ENCODE measurements around the gene MYH10.
A peak's percentile ranks its signal among the peaks of the same experiment; 100 is the strongest.

MYH10 gene

GRCh38 chr17:8448310-8448709 lies 182.2 kb downstream of the MYH10 start:
- Histone ChIP-seq H3K9me3 (ENCODE audit: control insufficient read depth in 5 of 5, low read length in 5 of 5) (no peaks in the 10 kb centered on the region), H3K9ac (ENCODE audit: low read length in 5 of 5) (no peak overlapping the region), H3K4me1 (ENCODE audit: control insufficient read depth in 5 of 5, insufficient read depth in 5 of 5, low read length in 5 of 5) (peaks cover 0 to 38% (median 22%) of the 10 kb centered on the region in 5 donors), H3K27ac (ENCODE audit: low read depth, low read length) (no peak overlapping the region), H3K4me3 (ENCODE audit: low read depth in 1 of 5, low read length in 5 of 5) (no peak overlapping the region), H3K27me3 (ENCODE audit: control insufficient read depth in 5 of 5, insufficient read depth in 4 of 5, low read length in 5 of 5) (no peaks in the 10 kb centered on the region), H3K36me3 (ENCODE audit: control insufficient read depth in 5 of 5, insufficient read depth in 5 of 5, low read length in 5 of 5) (peaks cover 45 to 75% (median 55%) of the 10 kb centered on the region in 5 donors)

- H3K27me3 ChIP-seq (ENCODE audit: control insufficient read depth in 5 of 5, insufficient read depth in 4 of 5, low read length in 5 of 5) = no peaks in the 10 kb centered on the region
- H3K4me1 ChIP-seq (ENCODE audit: control insufficient read depth in 5 of 5, insufficient read depth in 5 of 5, low read length in 5 of 5) = peaks cover 0 to 42% (median 27%) of the 10 kb centered on the region in 5 donors
- peaks cover 45 to 70% (median 50%) of the 10 kb centered on the region in 5 donors for H3K36me3 ChIP-seq (ENCODE audit: control insufficient read depth in 5 of 5, insufficient read depth in 5 of 5, low read length in 5 of 5)
- no peak overlapping the region for H3K4me3 ChIP-seq (ENCODE audit: low read depth in 1 of 5, low read length in 5 of 5)
- H3K27ac ChIP-seq (ENCODE audit: low read depth, low read length) = no peak overlapping the region
- H3K9me3 ChIP-seq (ENCODE audit: control insufficient read depth in 5 of 5, low read length in 5 of 5) = no peaks in the 10 kb centered on the region
- no peak overlapping the region for H3K9ac ChIP-seq (ENCODE audit: low read length in 5 of 5)
These were observed 182.7 kb downstream of the MYH10 start for GRCh38 chr17:8447799-8448198.

GRCh38 chr17:8445536-8445935 lies 185.0 kb downstream of the MYH10 start:
- Histone ChIP-seq H3K9ac (ENCODE audit: low read length in 5 of 5) (no peak overlapping the region), H3K9me3 (ENCODE audit: control insufficient read depth in 5 of 5, low read length in 5 of 5) (no peaks in the 10 kb centered on the region), H3K4me1 (ENCODE audit: control insufficient read depth in 5 of 5, insufficient read depth in 5 of 5, low read length in 5 of 5) (peaks cover 0 to 62% (median 41%) of the 10 kb centered on the region in 5 donors), H3K36me3 (ENCODE audit: control insufficient read depth in 5 of 5, insufficient read depth in 5 of 5, low read length in 5 of 5) (peaks cover 27 to 50% (median 35%) of the 10 kb centered on the region in 5 donors), H3K27me3 (ENCODE audit: control insufficient read depth in 5 of 5, insufficient read depth in 4 of 5, low read length in 5 of 5) (no peaks in the 10 kb centered on the region), H3K4me3 (ENCODE audit: low read depth in 1 of 5, low read length in 5 of 5) (no peak overlapping the region), H3K27ac (ENCODE audit: low read depth, low read length) (no peak overlapping the region)

- H3K4me3 ChIP-seq (ENCODE audit: low read depth in 1 of 5, low read length in 5 of 5) = no peak overlapping the region
- no peaks in the 10 kb centered on the region for H3K27me3 ChIP-seq (ENCODE audit: control insufficient read depth in 5 of 5, insufficient read depth in 4 of 5, low read length in 5 of 5)
- H3K4me1 ChIP-seq (ENCODE audit: control insufficient read depth in 5 of 5, insufficient read depth in 5 of 5, low read length in 5 of 5) = peaks cover 0 to 62% (median 38%) of the 10 kb centered on the region in 5 donors
- peaks cover 24 to 50% (median 33%) of the 10 kb centered on the region in 5 donors for H3K36me3 ChIP-seq (ENCODE audit: control insufficient read depth in 5 of 5, insufficient read depth in 5 of 5, low read length in 5 of 5)
- no peak overlapping the region for H3K9ac ChIP-seq (ENCODE audit: low read length in 5 of 5)
- no peak overlapping the region for H3K27ac ChIP-seq (ENCODE audit: low read depth, low read length)
- no peaks in the 10 kb centered on the region for H3K9me3 ChIP-seq (ENCODE audit: control insufficient read depth in 5 of 5, low read length in 5 of 5)
These were observed 186.0 kb downstream of the MYH10 start for GRCh38 chr17:8444494-8444893.

GRCh38 chr17:8443756-8444155 lies 186.8 kb downstream of the MYH10 start:
- Histone ChIP-seq H3K27me3 (ENCODE audit: control insufficient read depth in 5 of 5, insufficient read depth in 4 of 5, low read length in 5 of 5) (no peaks in the 10 kb centered on the region), H3K27ac (ENCODE audit: low read depth, low read length) (no peak overlapping the region), H3K9ac (ENCODE audit: low read length in 5 of 5) (no peak overlapping the region), H3K9me3 (ENCODE audit: control insufficient read depth in 5 of 5, low read length in 5 of 5) (no peaks in the 10 kb centered on the region), H3K4me1 (ENCODE audit: control insufficient read depth in 5 of 5, insufficient read depth in 5 of 5, low read length in 5 of 5) (peaks cover 0 to 62% (median 37%) of the 10 kb centered on the region in 5 donors), H3K4me3 (ENCODE audit: low read depth in 1 of 5, low read length in 5 of 5) (no peak overlapping the region), H3K36me3 (ENCODE audit: control insufficient read depth in 5 of 5, insufficient read depth in 5 of 5, low read length in 5 of 5) (peaks cover 17 to 43% (median 30%) of the 10 kb centered on the region in 5 donors)

GRCh38 chr17:8442310-8442709 lies 188.2 kb downstream of the MYH10 start:
- Histone ChIP-seq H3K27me3 (ENCODE audit: control insufficient read depth in 5 of 5, insufficient read depth in 4 of 5, low read length in 5 of 5) (no peaks in the 10 kb centered on the region), H3K9me3 (ENCODE audit: control insufficient read depth in 5 of 5, low read length in 5 of 5) (no peaks in the 10 kb centered on the region), H3K36me3 (ENCODE audit: control insufficient read depth in 5 of 5, insufficient read depth in 5 of 5, low read length in 5 of 5) (peaks cover 17 to 37% (median 26%) of the 10 kb centered on the region in 5 donors), H3K4me1 (ENCODE audit: control insufficient read depth in 5 of 5, insufficient read depth in 5 of 5, low read length in 5 of 5) (peaks cover 0 to 57% (median 40%) of the 10 kb centered on the region in 5 donors), H3K9ac (ENCODE audit: low read length in 5 of 5) (no peak overlapping the region), H3K4me3 (ENCODE audit: low read depth in 1 of 5, low read length in 5 of 5) (no peak overlapping the region), H3K27ac (ENCODE audit: low read depth, low read length) (no peak overlapping the region)

GRCh38 chr17:8441690-8442089 lies 188.8 kb downstream of the MYH10 start:
- Histone ChIP-seq H3K4me1 (ENCODE audit: control insufficient read depth in 5 of 5, insufficient read depth in 5 of 5, low read length in 5 of 5) (peaks cover 0 to 58% (median 46%) of the 10 kb centered on the region in 5 donors), H3K4me3 (ENCODE audit: low read depth in 1 of 5, low read length in 5 of 5) (no peak overlapping the region), H3K27ac (ENCODE audit: low read depth, low read length) (peak overlapping the region; percentile 29), H3K36me3 (ENCODE audit: control insufficient read depth in 5 of 5, insufficient read depth in 5 of 5, low read length in 5 of 5) (peaks cover 13 to 30% (median 25%) of the 10 kb centered on the region in 5 donors), H3K9ac (ENCODE audit: low read length in 5 of 5) (no peak overlapping the region), H3K27me3 (ENCODE audit: control insufficient read depth in 5 of 5, insufficient read depth in 4 of 5, low read length in 5 of 5) (no peaks in the 10 kb centered on the region), H3K9me3 (ENCODE audit: control insufficient read depth in 5 of 5, low read length in 5 of 5) (no peaks in the 10 kb centered on the region)

- Histone ChIP-seq H3K27ac (ENCODE audit: low read depth, low read length) (no peak overlapping the region), H3K4me1 (ENCODE audit: control insufficient read depth in 5 of 5, insufficient read depth in 5 of 5, low read length in 5 of 5) (peaks cover 0 to 51% (median 49%) of the 10 kb centered on the region in 5 donors), H3K9me3 (ENCODE audit: control insufficient read depth in 5 of 5, low read length in 5 of 5) (no peaks in the 10 kb centered on the region), H3K4me3 (ENCODE audit: low read depth in 1 of 5, low read length in 5 of 5) (no peak overlapping the region), H3K36me3 (ENCODE audit: control insufficient read depth in 5 of 5, insufficient read depth in 5 of 5, low read length in 5 of 5) (peaks cover 7 to 17% (median 13%) of the 10 kb centered on the region in 5 donors), H3K9ac (ENCODE audit: low read length in 5 of 5) (no peak overlapping the region), H3K27me3 (ENCODE audit: control insufficient read depth in 5 of 5, insufficient read depth in 4 of 5, low read length in 5 of 5) (no peaks in the 10 kb centered on the region)
These were observed 190.8 kb downstream of the MYH10 start for GRCh38 chr17:8439681-8440080.

- no peaks in the 10 kb centered on the region for H3K27me3 ChIP-seq (ENCODE audit: control insufficient read depth in 5 of 5, insufficient read depth in 4 of 5, low read length in 5 of 5)
- peaks cover 4 to 9% (median 6%) of the 10 kb centered on the region in 5 donors for H3K36me3 ChIP-seq (ENCODE audit: control insufficient read depth in 5 of 5, insufficient read depth in 5 of 5, low read length in 5 of 5)
- H3K27ac ChIP-seq (ENCODE audit: low read depth, low read length) = no peak overlapping the region
- H3K9me3 ChIP-seq (ENCODE audit: control insufficient read depth in 5 of 5, low read length in 5 of 5) = no peaks in the 10 kb centered on the region
- no peak overlapping the region for H3K9ac ChIP-seq (ENCODE audit: low read length in 5 of 5)
- peaks cover 0 to 47% (median 44%) of the 10 kb centered on the region in 5 donors for H3K4me1 ChIP-seq (ENCODE audit: control insufficient read depth in 5 of 5, insufficient read depth in 5 of 5, low read length in 5 of 5)
- H3K4me3 ChIP-seq (ENCODE audit: low read depth in 1 of 5, low read length in 5 of 5) = no peak overlapping the region
These were observed 192.1 kb downstream of the MYH10 start for GRCh38 chr17:8438441-8438840.

GRCh38 chr17:8436844-8437171 lies 193.7 kb downstream of the MYH10 start:
- H3K27ac ChIP-seq (ENCODE audit: low read depth, low read length) = peak overlapping the region; percentile 99
- peaks cover 0 to 39% (median 31%) of the 10 kb centered on the region in 5 donors for H3K4me1 ChIP-seq (ENCODE audit: control insufficient read depth in 5 of 5, insufficient read depth in 5 of 5, low read length in 5 of 5)
- peak overlapping the region; percentile 81 to 100 (median 92) for H3K9ac ChIP-seq (ENCODE audit: low read length in 5 of 5)
- H3K27me3 ChIP-seq (ENCODE audit: control insufficient read depth in 5 of 5, insufficient read depth in 4 of 5, low read length in 5 of 5) = no peaks in the 10 kb centered on the region
- peaks cover 4 to 9% (median 6%) of the 10 kb centered on the region in 5 donors for H3K36me3 ChIP-seq (ENCODE audit: control insufficient read depth in 5 of 5, insufficient read depth in 5 of 5, low read length in 5 of 5)
- peak overlapping the region; percentile 87 to 93 (median 92) for H3K4me3 ChIP-seq (ENCODE audit: low read depth in 1 of 5, low read length in 5 of 5)
- H3K9me3 ChIP-seq (ENCODE audit: control insufficient read depth in 5 of 5, low read length in 5 of 5) = no peaks in the 10 kb centered on the region
